Upper lobe of left lung (tissue), 4 donors: ENCODE data around the gene RAB21.

ENCODE experiments used
- CTCF ChIP-seq, 6 experiments: fragments of 450-650 bp in 4 of 6; fragments of 200-600 bp in 2 of 6; sonication (generic) in 2 of 6; IDR thresholded peaks; one replicate each; pipeline ENCODE4 v1.5.1; 2016 to 2019; ENCODE audit warnings: antibody characterized with exemption in 6 of 6
- EP300 ChIP-seq, 4 donors: sonication (generic); formaldehyde crosslinking; IDR thresholded peaks; one replicate each; pipeline ENCODE4 v1.5.1; 2017; ENCODE audit warnings: antibody characterized with exemption in 4 of 4, control low read depth in 2 of 4
- POLR2AphosphoS5 ChIP-seq, 2 donors: sonication (generic); formaldehyde crosslinking; IDR thresholded peaks; one replicate each; pipeline ENCODE4 v1.5.1; 2017; ENCODE audit warnings: antibody characterized with exemption in 2 of 2

DNA sequence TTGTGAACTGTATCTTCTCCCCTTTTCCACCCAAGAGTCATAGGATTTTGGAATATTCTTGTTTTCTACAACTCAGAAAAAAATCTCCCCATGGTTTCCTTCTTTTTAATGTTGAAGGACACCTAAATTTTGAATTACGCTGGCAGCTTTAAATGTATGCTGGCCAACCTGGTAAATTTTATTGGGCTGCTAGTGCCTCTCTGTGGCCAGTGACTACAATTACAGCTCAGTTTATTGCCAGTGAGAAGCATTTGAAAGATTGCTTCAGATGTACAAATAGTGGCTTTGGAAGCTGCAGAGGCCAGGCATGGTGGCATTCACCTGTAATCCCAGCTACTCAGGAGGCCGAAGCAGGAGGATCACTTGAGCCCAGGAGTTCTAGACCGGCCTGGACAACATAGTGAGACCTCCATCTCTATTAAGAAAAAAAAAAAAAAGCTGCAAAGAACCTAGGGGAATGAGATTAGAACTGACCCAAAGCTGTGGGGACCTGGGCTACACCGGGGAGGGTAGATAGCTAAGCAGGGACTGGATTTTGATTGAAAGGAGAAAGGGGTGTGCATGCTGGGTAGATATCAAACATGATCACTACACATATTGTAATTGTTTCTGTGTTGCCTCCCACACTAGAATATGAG lies 7.6 kb upstream of the RAB21 start:
- TF ChIP-seq POLR2AphosphoS5 (IDR thresholded peaks at IDR 0.05): no peak
- peak; percentile 60 to 85 (median 76) for TF ChIP-seq CTCF (IDR thresholded peaks at IDR 0.05)
- TF ChIP-seq EP300 (IDR thresholded peaks at IDR 0.05): no peak
